ENCODE measurements around the gene P2RX6.

P2RX6 gene

GRCh38 chr22:20992456-20993303 is 22.3 kb upstream of the P2RX6 start:
- no peak for FAIRE-seq
- TF ChIP-seq CTCF (IDR thresholded peaks at IDR 0.05; ENCODE audit: insufficient read depth, missing control alignments), result no peak
- DNase-seq (ENCODE audit: insufficient read length, low spot score), result no peak

DNA sequence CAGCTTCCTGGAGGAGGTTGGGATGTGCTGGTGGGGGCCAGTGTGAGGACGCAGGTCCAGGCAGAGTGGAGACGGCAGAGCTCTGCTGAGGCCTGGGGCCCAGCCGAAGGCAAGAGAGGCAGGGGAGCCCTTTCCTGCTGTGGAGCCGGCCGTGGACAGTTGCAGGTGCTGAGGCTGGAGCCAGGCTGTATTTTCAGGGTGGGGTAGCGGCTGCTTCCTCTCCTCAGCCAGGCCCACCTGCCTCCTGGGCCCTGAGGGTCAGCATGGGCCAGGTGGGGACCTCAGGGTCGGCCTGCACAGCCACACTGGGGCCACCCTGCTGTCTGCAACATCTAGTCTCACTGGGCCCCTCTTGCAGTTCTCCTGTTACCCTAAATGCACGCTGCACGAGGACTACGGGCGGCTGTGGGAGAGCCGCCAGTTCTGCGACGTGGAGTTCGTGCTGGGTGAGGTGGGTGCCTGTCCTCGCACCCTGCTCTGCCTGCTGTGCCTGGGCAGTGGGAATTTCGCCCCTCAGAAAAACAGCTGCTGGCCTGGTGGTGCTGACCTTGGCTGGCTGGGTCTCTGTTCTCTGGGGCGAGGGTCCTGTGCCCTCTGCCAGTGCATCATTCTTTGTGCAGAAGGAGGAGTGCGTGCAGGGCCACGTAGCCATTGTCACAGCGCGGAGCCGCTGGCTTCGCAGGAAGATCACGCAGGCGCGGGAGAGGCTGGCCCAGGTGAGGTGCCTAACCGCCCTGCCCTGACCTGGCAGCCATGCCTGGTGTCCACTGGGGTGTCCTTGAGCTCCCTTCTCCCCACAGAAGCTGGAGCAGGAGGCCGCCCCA is 21.4 kb upstream of the P2RX6 start:
- TF ChIP-seq CTCF (IDR thresholded peaks at IDR 0.05; ENCODE audit: insufficient read depth, missing control alignments), result no peak
- no peak for DNase-seq (ENCODE audit: insufficient read length, low spot score)
- FAIRE-seq, result no peak

- TF ChIP-seq CTCF (IDR thresholded peaks at IDR 0.05; ENCODE audit: insufficient read depth, missing control alignments), result no peak
- FAIRE-seq (no peak), DNase-seq (ENCODE audit: insufficient read length, low spot score) (no peak)
Observed at GRCh38 chr22:20994128-20994901, 20.6 kb upstream of the P2RX6 start.

- DNase-seq (ENCODE audit: insufficient read length, low spot score) (no peak), FAIRE-seq (no peak)
- no peak for TF ChIP-seq CTCF (IDR thresholded peaks at IDR 0.05; ENCODE audit: insufficient read depth, missing control alignments)
Observed at GRCh38 chr22:20994902-20995241, 20.1 kb upstream of the P2RX6 start.

DNA sequence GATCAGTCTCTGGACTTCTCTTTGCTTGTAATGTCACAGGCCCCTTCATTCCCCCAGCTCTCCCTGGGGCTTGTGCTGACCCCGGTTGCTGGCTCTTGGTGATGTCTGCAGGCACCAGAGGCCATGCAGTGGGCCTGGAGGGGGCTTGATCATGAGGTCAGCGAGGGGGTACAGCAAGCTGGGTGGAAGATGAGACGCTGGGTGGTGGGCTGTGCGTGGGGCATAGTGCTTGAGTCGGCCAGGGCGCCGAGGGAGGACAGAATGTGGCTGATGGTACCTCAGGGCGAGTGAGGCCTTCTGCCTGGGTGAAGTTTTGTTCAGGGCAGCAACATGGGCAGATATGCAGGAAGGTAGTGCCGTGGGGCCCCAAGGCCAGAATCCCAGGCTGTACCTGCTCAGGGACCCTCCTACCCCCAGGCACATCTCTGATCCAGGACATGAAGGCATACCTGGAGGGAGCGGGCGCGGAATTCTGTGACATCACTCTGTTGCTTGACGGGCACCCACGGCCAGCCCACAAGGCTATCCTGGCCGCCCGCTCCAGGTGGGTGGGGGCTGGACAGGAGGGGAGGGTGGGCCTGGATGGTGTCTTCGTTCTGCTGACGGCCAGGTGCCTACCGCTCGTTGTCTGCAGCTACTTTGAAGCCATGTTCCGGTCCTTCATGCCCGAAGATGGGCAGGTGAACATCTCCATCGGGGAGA is 19.5 kb upstream of the P2RX6 start:
- no peak for TF ChIP-seq CTCF (IDR thresholded peaks at IDR 0.05; ENCODE audit: insufficient read depth, missing control alignments)
- DNase-seq (ENCODE audit: insufficient read length, low spot score) (no peak), FAIRE-seq (no peak)

GRCh38 chr22:20996031-20996410 is 18.9 kb upstream of the P2RX6 start:
- FAIRE-seq (no peak), DNase-seq (ENCODE audit: insufficient read length, low spot score) (no peak)
- no peak for TF ChIP-seq CTCF (IDR thresholded peaks at IDR 0.05; ENCODE audit: insufficient read depth, missing control alignments)

Data from D721Med (cell line).